ENCODE results near the gene MYO5C. TPM values are rescaled to one million over a fixed set of nuclear protein-coding genes. Genes with fewer than 3 reads are reported as not detected.

The MYO5C gene
- total and polyA plus RNA-seq, 2 of the 8 experiments (the other 6 are each of a cell fraction or from before 2014, with no cell fraction given) = 8.2 to 26.7 TPM

DNA sequence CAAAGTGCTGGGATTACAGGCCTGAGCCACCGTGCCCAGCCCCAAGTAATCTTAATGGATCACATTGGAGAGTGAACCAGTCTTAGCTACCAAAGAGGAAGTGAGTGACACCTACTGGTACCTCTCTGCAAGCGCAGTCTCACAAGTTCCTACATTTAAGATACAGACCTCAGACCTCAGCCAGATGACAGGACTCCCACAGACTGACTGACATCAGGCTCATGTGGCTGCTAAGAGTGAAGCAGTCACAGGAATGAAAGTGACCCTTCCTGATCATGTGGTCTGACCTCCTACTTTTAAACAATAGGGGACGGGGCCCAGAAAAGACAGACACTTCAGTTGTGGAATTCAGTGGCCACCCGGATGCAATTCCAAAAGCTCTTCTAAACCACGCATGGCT, 68.1 kb downstream of the MYO5C start (continued):
- TF ChIP-seq, protein P1, sequence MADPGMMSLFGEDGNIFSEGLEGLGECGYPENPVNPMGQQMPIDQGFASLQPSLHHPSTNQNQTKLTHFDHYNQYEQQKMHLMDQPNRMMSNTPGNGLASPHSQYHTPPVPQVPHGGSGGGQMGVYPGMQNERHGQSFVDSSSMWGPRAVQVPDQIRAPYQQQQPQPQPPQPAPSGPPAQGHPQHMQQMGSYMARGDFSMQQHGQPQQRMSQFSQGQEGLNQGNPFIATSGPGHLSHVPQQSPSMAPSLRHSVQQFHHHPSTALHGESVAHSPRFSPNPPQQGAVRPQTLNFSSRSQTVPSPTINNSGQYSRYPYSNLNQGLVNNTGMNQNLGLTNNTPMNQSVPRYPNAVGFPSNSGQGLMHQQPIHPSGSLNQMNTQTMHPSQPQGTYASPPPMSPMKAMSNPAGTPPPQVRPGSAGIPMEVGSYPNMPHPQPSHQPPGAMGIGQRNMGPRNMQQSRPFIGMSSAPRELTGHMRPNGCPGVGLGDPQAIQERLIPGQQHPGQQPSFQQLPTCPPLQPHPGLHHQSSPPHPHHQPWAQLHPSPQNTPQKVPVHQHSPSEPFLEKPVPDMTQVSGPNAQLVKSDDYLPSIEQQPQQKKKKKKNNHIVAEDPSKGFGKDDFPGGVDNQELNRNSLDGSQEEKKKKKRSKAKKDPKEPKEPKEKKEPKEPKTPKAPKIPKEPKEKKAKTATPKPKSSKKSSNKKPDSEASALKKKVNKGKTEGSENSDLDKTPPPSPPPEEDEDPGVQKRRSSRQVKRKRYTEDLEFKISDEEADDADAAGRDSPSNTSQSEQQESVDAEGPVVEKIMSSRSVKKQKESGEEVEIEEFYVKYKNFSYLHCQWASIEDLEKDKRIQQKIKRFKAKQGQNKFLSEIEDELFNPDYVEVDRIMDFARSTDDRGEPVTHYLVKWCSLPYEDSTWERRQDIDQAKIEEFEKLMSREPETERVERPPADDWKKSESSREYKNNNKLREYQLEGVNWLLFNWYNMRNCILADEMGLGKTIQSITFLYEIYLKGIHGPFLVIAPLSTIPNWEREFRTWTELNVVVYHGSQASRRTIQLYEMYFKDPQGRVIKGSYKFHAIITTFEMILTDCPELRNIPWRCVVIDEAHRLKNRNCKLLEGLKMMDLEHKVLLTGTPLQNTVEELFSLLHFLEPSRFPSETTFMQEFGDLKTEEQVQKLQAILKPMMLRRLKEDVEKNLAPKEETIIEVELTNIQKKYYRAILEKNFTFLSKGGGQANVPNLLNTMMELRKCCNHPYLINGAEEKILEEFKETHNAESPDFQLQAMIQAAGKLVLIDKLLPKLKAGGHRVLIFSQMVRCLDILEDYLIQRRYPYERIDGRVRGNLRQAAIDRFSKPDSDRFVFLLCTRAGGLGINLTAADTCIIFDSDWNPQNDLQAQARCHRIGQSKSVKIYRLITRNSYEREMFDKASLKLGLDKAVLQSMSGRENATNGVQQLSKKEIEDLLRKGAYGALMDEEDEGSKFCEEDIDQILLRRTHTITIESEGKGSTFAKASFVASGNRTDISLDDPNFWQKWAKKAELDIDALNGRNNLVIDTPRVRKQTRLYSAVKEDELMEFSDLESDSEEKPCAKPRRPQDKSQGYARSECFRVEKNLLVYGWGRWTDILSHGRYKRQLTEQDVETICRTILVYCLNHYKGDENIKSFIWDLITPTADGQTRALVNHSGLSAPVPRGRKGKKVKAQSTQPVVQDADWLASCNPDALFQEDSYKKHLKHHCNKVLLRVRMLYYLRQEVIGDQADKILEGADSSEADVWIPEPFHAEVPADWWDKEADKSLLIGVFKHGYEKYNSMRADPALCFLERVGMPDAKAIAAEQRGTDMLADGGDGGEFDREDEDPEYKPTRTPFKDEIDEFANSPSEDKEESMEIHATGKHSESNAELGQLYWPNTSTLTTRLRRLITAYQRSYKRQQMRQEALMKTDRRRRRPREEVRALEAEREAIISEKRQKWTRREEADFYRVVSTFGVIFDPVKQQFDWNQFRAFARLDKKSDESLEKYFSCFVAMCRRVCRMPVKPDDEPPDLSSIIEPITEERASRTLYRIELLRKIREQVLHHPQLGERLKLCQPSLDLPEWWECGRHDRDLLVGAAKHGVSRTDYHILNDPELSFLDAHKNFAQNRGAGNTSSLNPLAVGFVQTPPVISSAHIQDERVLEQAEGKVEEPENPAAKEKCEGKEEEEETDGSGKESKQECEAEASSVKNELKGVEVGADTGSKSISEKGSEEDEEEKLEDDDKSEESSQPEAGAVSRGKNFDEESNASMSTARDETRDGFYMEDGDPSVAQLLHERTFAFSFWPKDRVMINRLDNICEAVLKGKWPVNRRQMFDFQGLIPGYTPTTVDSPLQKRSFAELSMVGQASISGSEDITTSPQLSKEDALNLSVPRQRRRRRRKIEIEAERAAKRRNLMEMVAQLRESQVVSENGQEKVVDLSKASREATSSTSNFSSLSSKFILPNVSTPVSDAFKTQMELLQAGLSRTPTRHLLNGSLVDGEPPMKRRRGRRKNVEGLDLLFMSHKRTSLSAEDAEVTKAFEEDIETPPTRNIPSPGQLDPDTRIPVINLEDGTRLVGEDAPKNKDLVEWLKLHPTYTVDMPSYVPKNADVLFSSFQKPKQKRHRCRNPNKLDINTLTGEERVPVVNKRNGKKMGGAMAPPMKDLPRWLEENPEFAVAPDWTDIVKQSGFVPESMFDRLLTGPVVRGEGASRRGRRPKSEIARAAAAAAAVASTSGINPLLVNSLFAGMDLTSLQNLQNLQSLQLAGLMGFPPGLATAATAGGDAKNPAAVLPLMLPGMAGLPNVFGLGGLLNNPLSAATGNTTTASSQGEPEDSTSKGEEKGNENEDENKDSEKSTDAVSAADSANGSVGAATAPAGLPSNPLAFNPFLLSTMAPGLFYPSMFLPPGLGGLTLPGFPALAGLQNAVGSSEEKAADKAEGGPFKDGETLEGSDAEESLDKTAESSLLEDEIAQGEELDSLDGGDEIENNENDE (IDR thresholded peaks at IDR 0.05; ENCODE audit: insufficient replicate concordance, low read length) = no peak
- TF ChIP-seq MAFK (IDR thresholded peaks at IDR 0.05; ENCODE audit: low read depth, low read length) (no peak), BACH1 (IDR thresholded peaks at IDR 0.05; ENCODE audit: low read length) (no peak), RAD21 (IDR thresholded peaks at IDR 0.05 in 1 of 2, conservative IDR thresholded peaks at IDR 0.05 in 1 of 2; ENCODE audit: low read depth in 2 of 2, low read length in 2 of 2) (peak; percentile 39 to 57; a peak in 3 of 4 replicates)
- TF ChIP-seq, protein P2, sequence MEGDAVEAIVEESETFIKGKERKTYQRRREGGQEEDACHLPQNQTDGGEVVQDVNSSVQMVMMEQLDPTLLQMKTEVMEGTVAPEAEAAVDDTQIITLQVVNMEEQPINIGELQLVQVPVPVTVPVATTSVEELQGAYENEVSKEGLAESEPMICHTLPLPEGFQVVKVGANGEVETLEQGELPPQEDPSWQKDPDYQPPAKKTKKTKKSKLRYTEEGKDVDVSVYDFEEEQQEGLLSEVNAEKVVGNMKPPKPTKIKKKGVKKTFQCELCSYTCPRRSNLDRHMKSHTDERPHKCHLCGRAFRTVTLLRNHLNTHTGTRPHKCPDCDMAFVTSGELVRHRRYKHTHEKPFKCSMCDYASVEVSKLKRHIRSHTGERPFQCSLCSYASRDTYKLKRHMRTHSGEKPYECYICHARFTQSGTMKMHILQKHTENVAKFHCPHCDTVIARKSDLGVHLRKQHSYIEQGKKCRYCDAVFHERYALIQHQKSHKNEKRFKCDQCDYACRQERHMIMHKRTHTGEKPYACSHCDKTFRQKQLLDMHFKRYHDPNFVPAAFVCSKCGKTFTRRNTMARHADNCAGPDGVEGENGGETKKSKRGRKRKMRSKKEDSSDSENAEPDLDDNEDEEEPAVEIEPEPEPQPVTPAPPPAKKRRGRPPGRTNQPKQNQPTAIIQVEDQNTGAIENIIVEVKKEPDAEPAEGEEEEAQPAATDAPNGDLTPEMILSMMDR (IDR thresholded peaks at IDR 0.05; ENCODE audit: control extremely low read depth in 1 of 3, insufficient read depth in 1 of 3, low read depth in 1 of 3, low read length in 3 of 3) = peak; percentile 20 to 82 (median 58)

Data from H1 (cell line).